Spleen (tissue), 7 donors: ENCODE measurements around the gene SNU13.
"Not testable (repeated sequence)": the region's sequence is repeated elsewhere in the genome, so short reads cannot be mapped to it uniquely, and the experiment has no call there.

Source experiments
- CTCF ChIP-seq, 11 experiments: fragments of 200-600 bp in 7 of 11; fragments of 450-650 bp in 4 of 11; sonication (generic) in 4 of 11; IDR thresholded peaks in 8 of 11; conservative IDR thresholded peaks in 3 of 11; 1 replicate in 7 of 11; 2 replicates in 4 of 11; pipeline versions ENCODE4 v1.4.0 to v1.8.0; 2016 to 2021; ENCODE audit warnings: antibody characterized with exemption in 11 of 11, inconsistent platforms in 4 of 11, mild to moderate bottlenecking in 1 of 11
- POLR2AphosphoS5 ChIP-seq, 3 donors: sonication (generic); formaldehyde crosslinking; IDR thresholded peaks; one replicate each; pipeline ENCODE4 v1.5.1; 2017; ENCODE audit warnings: antibody characterized with exemption in 3 of 3
- donor health status: DM: no; HTN: no; CAD: no; lungs with moderate emphysema.
- donor health status: DM: no; HTN: no; CAD: no.
- donor health status: DM: no; HTN: no; CAD: no.

DNA sequence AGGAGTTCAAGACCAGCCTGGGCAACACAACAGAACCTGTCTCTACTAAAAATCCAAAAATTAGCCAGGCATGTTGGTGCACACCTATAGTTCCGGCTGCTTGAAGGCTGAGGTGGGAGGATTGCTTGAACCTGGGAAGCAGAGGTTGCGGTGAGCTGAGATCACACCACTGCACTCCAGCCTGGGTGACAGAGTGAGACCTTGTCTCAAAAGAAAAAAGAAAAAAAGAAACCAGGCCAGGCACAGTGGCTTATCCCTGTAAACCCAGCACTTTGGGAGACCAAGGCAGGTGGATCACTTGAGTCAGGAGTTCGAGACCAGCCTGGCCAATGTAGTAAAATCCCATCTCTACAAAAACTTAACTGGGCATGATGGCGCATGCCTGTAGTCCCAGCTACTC lies 44.6 kb upstream of the SNU13 start:
- not testable (repeated sequence) for TF ChIP-seq CTCF (IDR thresholded peaks at IDR 0.05 in 8 of 11, conservative IDR thresholded peaks at IDR 0.05 in 3 of 11); POLR2AphosphoS5 (IDR thresholded peaks at IDR 0.05)
